T-helper 1 cell (primary cell): ENCODE results near the gene EPHB1.

ENCODE experiments used
- DNase-seq, 5 donors: peaks; one replicate each; pipeline ENCODE4 v3.0.0-alpha.2; 2012 to 2020

The EPHB1 gene

DNA sequence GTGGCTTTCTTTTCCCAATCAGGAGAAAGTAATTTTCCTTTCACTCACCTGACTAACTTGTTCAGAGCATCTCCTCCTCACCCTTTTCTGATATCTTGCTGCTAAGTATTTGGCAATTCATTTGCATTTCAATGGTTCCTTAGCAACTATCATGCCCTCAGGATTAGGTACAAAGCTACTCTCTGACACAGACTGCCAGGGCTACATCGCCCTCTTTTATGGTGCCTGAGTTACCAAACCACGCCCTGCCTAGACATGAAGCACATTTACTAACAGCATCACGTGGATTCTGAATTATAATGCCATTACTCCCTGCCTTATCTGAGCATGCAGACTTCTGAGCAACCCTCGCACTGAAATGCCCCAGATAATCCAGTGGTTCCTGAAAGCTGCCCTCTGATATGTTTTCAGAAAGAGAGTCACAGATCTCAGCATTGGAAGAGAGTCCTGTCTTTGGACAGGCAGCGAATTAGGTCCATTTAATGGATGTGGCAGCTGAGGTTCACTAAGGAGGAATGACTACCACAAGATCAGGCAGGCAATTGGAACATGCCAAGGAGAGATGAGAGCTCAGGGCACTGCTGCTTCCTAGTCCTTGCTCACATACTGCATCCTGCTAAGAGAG lies 14.5 kb downstream of the EPHB1 start:
- no peak for DNase-seq

DNA sequence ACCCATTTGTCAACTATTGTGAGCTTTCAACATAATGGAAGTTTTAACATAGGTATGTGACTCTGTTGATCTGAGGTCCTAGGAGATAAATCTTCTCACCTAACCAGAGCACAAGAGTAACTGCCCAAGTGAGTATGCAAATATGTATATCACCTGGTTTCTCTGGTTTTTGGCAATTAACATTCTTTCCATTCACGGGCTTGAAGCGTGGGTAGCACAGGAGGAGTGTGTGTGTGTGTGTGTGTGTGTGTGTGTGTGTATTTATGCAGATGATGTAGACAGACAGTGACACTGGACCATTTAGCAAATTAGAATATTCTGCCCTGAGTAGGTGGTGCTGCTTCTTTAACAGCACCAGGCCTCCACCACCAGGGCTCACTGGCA lies 15.0 kb downstream of the EPHB1 start:
- DNase-seq, result no peak

DNA sequence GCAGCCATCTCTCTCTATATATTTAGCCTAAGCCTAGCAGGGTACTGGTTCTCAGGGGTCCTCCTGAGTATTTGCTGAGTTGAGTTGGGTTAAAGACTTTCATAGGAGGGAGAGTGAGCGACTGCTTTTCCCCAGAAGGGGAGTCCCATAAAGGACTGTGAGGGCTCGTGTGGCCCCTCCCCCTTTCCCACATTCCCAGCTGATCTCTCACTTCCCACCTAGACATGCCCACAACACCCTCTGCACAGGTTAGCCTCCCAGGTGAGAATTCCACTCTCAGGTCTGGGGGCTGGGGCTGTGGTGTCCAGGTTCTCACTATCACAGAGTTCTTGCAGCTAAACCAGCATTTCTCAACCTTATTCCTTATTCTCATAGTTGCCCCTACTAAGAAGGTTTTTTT lies 15.8 kb downstream of the EPHB1 start:
- DNase-seq, result no peak

DNA sequence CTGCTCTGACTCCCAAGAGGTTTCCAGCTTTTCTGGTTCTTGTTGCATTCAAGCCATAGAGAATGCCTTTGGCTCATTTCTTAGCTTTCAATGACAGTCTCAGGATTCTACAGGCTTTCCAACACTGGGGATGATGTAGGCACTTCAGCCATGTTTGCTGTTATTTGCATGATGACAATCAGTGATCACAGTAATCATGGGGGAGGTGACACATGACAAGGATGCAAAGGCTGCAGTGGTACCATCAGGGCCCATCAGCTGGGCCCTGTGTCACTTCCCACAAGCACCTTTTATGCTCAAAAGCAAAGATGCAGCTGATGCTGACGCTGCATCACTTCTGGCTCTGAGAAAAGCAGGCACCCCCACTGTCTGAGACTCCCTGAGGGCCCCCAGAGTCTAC lies 18.6 kb downstream of the EPHB1 start:
- DNase-seq, result no peak

DNA sequence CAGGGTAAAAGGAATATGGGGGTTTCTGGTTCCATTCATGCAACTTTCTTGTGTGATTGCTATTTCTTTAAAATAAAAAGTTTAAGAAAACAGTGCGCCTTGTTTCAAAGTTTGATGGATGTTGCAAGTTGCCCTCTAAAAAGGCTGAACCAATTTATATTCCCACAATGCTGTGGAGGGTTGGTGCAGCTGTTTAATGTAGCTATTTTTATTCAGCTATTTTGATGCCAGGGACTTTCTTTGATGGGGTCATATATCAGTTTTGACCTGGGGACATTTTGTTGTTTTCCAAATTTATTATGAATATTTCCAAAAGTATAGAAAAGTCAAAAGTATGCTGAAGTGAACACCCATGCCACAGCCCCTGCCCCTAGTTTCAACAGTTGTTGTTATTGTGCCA lies 20.5 kb downstream of the EPHB1 start:
- no peak for DNase-seq

DNA sequence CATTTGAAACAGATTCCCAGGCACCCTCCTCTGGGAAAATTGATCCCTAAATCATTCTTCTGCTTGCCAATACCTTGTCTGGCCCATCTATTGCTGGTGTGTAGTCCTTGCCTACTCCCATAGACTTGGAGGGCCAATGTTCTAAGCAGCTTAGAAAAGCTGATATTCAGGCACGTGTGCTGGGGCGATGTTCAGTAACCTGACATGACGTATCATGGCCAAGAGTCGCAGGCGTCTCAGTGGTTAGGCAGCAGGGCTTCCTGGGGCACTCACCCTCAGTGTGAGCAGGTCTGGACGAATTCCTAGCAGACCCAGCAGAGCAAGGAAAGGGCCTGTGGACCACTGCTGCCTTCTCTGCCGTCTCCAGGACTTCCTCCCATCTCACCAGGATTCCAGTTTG lies 21.6 kb downstream of the EPHB1 start:
- no peak for DNase-seq

DNA sequence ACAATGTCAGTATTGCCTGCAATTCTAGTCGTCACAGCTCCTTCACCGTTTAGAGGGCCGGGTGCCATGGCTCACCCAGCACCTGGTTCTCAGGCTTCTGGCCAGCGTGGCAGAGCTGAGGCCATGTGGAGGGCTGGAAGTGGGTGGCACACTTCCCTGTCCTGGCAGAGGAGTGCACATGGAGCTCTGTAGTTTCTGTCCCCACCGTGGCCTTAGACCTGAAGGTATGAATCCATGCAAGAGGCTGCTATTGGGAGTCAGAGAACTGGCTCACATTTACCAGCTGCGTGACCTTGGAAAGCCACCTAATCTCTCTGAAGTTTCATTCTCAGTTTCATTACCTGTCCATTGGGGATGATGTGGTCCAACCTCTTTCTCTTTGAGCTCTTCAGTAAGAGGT lies 22.2 kb downstream of the EPHB1 start:
- DNase-seq, result no peak

DNA sequence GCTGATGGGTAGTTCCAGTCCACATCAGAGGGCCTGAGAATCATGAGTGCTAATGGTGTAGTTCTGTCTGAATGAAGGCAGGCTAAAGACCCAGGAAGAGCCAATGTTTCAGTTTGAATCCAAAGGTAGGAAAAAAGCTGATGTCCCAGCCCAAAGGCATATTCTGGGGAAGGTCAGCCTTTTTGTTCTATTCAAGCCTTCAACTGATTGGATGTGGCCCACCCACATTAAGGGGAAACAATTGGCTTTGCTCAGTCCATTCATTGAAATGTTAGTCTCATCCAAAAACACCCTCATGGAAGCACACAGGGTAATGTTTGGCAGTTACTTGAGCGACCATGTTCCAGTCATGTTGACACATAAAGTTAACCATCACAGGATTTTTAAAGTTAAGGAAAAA lies 25.9 kb downstream of the EPHB1 start:
- no peak for DNase-seq

DNA sequence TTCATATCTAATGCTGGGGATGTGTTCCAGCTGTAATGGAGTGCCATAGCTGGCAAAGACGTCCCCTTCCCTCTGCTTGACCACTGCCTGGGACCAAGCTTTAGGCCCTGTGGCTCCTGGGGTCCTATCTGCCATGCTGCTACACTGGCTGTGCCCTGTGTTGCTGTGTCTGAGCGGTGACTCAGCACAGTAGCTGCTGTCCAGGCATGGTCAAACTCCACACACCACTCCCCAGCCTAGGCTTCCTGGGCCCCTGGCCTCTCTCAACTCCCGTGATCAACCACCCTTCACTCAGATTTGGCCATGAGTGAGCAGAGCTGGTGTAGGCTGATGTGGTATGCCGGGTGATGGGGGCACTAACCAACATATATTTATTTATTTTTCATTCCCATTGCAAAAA lies 27.0 kb downstream of the EPHB1 start:
- DNase-seq, result no peak

DNA sequence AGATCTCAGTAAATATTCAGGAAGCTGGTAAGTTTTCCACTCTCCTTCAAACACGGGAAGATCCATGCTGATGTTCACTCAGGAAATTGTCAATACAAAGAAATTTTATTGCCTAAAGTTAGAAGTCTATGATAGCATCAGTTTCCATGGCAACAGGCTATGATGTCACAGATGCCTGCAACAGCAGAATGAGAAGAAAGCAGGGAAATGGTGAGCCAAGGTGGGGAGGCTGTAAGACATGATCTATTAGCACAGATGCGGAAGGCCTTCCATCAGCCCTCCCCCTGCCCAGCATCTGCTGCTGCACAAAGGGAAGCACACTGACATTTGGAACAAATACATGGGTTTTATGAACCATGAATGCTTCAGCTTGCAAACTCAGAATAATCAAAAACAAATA lies 28.6 kb downstream of the EPHB1 start:
- DNase-seq, result no peak

DNA sequence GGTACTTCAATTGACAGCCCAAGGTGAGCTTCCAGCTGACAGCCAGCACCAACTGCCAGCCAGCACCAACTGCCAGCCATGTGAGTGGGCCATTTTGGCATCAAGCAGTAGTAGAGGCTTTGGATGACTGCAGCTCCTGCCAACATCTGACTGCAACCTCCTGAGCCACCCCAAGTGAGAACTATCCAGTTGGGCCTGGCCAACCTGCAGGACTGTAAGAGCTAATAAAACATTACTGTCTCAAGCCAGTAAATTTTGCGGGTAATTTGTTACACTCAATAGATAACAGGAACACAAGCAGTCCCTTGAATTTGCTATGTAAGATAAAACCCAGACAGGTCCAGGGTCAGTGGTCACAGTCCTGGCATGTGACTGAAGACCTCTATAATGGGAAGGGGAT lies 29.7 kb downstream of the EPHB1 start:
- DNase-seq, result no peak

DNA sequence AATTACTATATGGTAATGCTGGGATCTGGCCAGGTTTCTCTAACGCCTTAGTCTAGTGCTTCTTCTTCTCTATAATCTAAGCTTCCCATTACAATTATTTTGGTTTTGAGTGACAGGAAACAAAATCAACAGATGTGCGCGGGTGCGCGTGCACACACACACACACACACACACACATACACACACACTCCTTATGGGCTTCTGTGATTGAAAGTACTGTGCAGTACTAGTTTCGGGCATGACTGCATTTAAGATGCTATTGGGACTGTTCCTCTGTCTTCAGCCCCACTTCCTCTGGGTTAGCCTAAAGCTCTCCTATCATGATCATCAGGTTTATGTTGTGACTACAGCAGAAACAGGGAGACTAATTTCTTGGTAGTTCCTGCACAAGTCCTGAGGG lies 32.2 kb downstream of the EPHB1 start:
- DNase-seq, result no peak

DNA sequence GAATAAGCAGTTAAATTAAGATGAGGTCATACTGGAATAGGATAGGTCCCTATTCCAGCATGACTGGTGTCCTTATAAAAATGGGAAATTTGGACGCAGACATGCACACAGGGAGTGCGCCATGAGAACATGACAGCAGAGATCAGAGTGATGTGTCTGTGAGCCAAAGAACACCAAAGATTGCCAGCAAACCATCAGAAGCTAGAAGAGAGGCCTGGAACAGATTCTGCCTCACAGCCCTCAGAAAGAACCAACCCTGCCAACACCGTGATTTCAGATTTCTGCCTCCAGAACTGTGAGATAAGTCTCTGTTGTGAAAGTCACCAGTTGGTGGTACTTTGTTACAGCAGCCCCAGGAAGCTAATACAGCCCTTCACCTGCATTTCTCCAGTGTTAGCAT lies 34.7 kb downstream of the EPHB1 start:
- DNase-seq, result no peak

DNA sequence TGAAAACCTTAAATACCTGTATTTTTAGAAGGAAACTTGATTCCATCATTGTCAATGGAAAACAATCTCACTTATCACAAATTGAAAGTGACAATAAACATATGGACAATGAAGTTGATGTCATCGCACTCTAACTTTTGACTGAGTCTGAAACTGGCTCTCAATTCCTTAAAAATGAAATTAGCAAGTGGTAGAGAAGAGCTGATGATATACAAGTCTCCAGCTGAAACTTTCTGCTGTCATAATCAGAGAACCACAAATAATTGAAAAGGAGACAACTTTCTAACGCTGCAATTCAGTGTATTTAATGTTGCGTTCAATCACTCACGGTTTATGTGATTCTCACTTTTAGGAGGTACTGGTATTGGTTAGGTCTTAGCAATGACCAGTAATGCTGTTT lies 37.5 kb downstream of the EPHB1 start:
- DNase-seq, result no peak

DNA sequence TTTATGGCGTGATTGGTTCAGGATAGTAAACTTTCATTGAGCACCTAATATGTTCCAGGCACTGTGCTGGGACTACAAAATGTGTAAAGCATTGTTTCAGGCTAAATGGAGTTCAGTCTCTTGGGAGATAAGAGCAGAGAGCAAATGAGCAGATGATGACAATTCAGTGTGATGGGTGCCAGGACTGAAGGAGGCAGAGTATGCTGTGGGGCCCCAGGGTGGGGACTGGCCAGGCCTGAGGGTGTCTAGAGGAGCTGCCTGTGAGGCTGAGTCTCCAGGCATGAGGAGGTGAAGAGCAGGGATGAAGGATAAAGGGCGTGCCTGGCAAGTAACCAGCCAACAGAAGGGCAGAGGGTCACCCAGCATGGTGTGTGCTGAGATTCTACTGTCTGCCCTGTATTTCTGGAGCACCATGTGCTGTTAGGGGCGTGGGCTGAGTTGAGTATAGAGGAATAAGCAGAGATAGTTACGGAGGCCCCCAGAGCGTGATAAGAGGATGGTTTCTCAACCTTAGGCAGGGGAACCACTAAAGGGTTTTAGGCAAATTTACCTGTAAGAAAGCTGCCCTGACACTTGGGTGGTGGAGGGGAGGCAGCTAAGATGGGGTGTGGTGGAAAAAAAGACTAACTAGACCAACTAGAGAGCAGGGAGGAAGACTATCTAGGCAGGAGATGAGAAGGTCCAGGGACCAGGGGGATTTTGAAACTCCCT lies 38.5 kb downstream of the EPHB1 start:
- DNase-seq, result no peak

DNA sequence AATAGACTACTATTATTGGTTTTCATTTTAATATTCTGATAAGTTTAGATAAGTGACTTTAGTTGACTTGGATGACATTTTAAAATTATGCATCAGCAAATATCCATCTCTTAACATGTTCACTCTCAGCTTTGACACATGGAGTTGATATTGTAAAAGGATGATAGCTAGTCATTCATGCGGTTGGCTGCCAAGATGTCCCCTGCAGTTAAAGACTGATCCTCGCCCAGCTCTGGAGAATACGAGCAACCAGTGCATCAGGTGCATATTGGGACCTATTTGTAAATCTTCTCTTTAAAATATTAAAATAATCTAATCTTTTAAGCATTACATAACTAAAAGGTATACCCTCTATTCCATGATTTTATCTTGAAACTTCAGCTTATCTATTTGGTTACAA lies 41.9 kb downstream of the EPHB1 start:
- DNase-seq, result no peak

DNA sequence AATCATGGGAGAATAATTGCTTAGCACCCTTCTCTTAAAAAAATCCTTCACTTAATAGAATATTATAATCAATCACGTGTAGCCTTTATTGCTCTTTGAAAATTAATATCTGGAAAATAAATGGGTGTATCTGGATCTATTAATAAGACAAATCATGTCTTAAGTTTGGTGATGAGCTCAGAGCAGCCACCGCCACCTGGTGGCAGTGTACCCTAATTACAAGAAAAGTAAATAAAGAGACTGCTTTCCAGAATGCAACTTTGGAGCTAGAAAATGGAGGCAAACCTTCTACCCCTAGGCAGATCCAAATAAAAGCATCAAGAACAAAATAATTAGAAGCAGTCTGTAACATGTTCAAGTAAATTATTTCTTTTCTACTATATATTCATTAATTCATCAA lies 43.5 kb downstream of the EPHB1 start:
- no peak for DNase-seq

DNA sequence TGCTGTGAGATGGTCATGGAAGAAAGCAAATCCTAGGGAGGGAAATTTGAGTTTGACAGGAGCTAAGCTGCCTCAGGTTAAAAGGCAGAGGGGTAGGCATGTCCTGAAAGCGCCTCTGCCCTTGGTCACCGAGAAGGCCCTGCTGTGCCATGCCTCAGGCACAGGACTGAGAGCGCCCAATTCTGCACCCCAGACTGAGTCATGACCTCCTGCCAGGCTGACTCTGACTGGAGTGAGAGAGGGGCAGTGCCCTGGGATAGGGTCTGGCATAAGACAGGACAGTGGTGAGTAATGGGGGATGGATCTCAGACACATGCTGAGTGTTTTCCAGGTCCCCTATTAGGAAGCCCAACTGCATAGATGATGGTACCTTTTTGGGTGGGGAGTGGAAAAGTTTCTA lies 44.4 kb downstream of the EPHB1 start:
- no peak for DNase-seq

DNA sequence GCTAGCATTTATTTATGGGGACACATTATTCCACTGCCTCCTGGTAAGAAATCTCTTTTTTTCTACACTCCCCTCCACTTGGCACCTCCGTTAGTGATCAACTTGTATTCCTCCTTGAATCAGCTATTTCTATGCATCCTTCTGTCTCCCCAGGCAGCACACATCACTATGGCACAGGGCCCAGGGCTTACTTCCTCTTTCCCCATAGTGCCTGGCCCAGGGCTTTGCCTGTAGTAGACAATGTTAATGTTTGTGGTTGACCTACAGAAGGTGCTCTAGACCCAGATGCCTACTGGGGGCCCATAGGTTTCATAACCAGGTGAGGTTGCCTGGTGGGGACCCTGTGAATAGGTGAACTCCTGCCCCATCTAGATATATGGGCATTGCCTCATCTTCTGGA lies 44.9 kb downstream of the EPHB1 start:
- DNase-seq, result no peak

DNA sequence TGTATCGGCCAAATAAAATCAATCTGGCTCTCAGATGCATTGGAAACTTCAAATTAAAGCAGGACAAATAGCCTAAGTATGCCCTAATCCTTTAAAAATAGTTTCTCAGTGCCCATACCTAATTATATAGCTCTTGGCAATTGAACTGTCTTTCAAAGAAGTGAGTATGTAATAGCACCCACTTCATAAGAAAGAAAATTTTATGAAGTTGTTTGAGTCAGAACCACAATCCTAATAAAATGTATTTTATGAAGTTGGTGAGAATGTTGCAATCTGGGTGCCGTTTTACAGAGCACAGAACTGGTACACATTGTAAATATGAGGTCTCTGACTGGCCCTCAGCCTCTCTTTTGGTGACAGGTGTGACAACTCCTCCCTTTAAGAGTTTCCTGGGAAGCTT lies 45.4 kb downstream of the EPHB1 start:
- DNase-seq, result no peak

DNA sequence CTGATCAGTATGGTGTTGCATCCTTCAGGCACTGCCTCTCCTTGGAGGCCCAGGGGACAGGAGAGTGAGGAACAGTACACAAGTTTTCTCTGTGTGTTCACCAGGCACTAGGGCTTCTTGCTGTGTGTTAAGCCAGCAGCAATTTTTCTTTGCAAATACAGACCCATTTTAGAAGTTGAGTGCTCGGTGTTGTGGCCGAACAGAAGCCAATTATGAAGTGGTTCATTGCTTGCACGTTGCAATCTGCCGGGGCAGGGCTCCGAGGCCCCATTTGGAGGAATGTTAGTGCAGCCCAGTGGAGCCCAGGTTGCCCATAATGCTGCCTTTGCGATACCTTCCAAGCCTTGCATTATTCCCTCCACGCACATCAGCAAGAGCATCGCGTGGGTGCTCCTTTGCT lies 51.0 kb downstream of the EPHB1 start:
- no peak for DNase-seq

DNA sequence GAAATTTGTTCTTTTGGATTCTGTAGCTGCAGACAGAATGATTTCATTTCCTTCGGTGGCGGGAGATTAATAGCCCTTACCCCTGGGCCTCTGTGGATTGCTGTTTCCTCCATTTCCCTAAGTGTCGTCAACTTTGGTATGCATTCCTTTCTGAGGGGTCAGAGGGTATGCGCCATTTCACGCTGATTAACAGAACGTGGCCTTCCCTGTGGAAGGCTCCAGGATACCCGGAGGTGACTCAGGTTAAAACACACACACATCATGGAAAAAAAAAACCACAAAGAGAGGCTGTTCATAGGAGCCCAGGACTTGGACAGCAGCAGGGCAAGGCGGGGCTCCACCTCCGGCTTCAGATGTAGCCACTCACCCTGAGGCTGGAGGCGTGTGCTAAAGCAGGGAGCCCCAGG lies 51.9 kb downstream of the EPHB1 start:
- no peak for DNase-seq

DNA sequence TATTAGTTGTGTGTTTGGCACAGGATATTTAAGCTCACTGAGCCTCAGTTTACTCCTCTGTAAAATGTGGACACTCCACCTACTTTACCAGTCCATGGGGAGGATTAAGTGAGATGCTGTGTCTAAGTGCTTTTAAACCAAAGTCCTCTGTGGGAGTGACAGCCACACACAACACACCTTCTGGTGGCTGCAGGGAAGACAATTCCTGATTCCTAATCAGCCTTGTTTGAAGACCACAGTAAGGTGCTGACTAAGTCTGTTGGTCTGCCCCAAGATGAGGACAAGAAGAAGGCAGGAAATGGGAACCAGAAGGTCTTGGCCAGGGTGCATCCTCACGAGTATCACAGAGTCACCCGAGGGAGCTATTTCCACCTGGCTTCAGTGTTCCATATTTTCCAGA lies 52.3 kb downstream of the EPHB1 start:
- no peak for DNase-seq

DNA sequence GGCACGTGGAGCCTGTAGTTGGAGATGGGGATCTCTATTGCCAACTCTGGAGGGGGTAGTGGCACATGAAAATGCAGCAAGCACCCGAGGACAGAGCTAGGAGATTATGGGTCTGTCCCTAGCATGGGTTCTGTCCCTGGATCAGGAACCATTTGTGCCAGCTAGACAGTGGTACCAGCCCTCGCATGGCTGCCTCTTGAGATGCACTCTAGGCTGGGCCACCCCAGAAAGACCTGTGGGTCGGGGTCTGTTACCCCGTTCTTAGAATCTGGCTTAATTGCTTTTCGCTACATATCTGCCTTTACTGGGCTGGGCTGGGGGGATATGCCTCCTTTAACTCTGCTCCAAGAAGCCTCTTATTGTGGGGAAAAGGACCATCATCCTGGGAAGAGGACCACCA lies 54.5 kb downstream of the EPHB1 start:
- no peak for DNase-seq

DNA sequence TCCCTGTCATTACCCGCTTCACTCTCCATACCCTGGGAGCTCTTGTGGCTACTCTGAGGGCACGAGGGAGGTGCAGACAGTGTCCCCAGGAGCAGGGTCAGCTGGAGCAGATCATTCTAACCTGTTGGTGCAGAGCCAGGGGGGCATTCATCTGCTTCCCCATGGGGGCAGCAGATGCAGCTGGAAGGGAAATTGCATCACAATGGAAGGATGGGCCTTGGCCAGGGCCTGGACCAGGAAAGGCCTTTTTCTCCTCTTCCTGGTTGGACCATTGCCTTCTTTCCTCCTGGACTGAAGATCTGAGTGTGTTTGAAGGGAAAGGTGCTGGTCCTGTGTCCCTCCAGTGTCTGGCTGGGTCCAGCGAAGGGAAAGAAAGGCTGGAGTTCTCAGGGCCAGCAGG lies 55.7 kb downstream of the EPHB1 start:
- DNase-seq, result no peak
